ENCODE results near the gene ERVK3-1. TPM values are rescaled to one million over a fixed set of nuclear protein-coding genes. Genes with fewer than 3 reads are reported as not detected.

The ERVK3-1 gene
- total RNA-seq, 1 donor from 2014 or later, result 36.2 TPM

- Mint-ChIP-seq H3K27ac (ENCODE audit: unreplicated experiment) (no peak overlapping the region), H3K9me3 (ENCODE audit: unreplicated experiment) (no peaks in the 10 kb centered on the region), H3K36me3 (ENCODE audit: unreplicated experiment) (peaks cover 7% of the 10 kb centered on the region), H3K4me3 (ENCODE audit: unreplicated experiment) (no peak overlapping the region), H3K27me3 (ENCODE audit: unreplicated experiment) (no peaks in the 10 kb centered on the region), H3K4me1 (ENCODE audit: unreplicated experiment) (no peaks in the 10 kb centered on the region)
- no peak for DNase-seq (ENCODE audit: extremely low spot score, unreplicated experiment)
- TF ChIP-seq CTCF (IDR thresholded peaks at IDR 0.05), result no peak
Measured at GRCh38 chr19:58332697-58333096, 27.5 kb downstream of the ERVK3-1 start.

- Mint-ChIP-seq H3K4me3 (ENCODE audit: unreplicated experiment) (no peak overlapping the region), H3K36me3 (ENCODE audit: unreplicated experiment) (peaks cover 23% of the 10 kb centered on the region), H3K27me3 (ENCODE audit: unreplicated experiment) (no peaks in the 10 kb centered on the region), H3K4me1 (ENCODE audit: unreplicated experiment) (no peaks in the 10 kb centered on the region), H3K27ac (ENCODE audit: unreplicated experiment) (no peak overlapping the region), H3K9me3 (ENCODE audit: unreplicated experiment) (no peaks in the 10 kb centered on the region)
- DNase-seq (ENCODE audit: extremely low spot score, unreplicated experiment), result no peak
- TF ChIP-seq CTCF (IDR thresholded peaks at IDR 0.05), result no peak
Measured at GRCh38 chr19:58334691-58335249, 29.6 kb downstream of the ERVK3-1 start.

GRCh38 chr19:58335630-58336029 lies 30.5 kb downstream of the ERVK3-1 start:
- Mint-ChIP-seq H3K9me3 (ENCODE audit: unreplicated experiment) (no peaks in the 10 kb centered on the region), H3K36me3 (ENCODE audit: unreplicated experiment) (peaks cover 28% of the 10 kb centered on the region), H3K4me1 (ENCODE audit: unreplicated experiment) (no peaks in the 10 kb centered on the region), H3K27ac (ENCODE audit: unreplicated experiment) (no peak overlapping the region), H3K4me3 (ENCODE audit: unreplicated experiment) (no peak overlapping the region), H3K27me3 (ENCODE audit: unreplicated experiment) (no peaks in the 10 kb centered on the region)
- no peak for DNase-seq (ENCODE audit: extremely low spot score, unreplicated experiment)
- TF ChIP-seq CTCF (IDR thresholded peaks at IDR 0.05), result no peak

DNA sequence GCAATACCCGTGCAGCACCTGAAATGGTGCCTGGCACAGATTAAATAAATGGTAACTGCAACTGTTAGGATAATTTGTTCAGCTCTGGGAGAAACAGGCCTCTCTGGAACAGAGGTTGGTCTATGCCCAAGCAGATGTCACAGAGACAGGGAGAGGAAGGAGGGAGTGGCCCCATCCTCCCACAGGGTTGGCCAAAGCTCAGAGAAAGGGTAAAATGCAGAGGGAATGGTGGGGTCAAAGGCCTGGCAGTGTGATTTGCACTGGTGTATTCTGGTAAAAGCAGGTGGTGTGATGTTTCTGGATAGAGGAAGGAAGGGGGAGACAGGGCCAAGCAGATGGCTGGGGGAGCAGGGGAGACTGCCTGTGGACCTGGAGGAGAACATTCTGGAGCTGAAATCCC lies 31.0 kb downstream of the ERVK3-1 start:
- H3K4me1 Mint-ChIP-seq (ENCODE audit: unreplicated experiment), result no peaks in the 10 kb centered on the region
- DNase-seq (ENCODE audit: extremely low spot score, unreplicated experiment), result no peak
- no peaks in the 10 kb centered on the region for H3K9me3 Mint-ChIP-seq (ENCODE audit: unreplicated experiment)
- no peaks in the 10 kb centered on the region for H3K27me3 Mint-ChIP-seq (ENCODE audit: unreplicated experiment)
- H3K4me3 Mint-ChIP-seq (ENCODE audit: unreplicated experiment), result no peak overlapping the region
- no peak overlapping the region for H3K27ac Mint-ChIP-seq (ENCODE audit: unreplicated experiment)
- peaks cover 29% of the 10 kb centered on the region for H3K36me3 Mint-ChIP-seq (ENCODE audit: unreplicated experiment)
- no peak for TF ChIP-seq CTCF (IDR thresholded peaks at IDR 0.05)

- Mint-ChIP-seq H3K4me3 (ENCODE audit: unreplicated experiment) (no peak overlapping the region), H3K36me3 (ENCODE audit: unreplicated experiment) (peaks cover 31% of the 10 kb centered on the region), H3K27me3 (ENCODE audit: unreplicated experiment) (no peaks in the 10 kb centered on the region), H3K9me3 (ENCODE audit: unreplicated experiment) (no peaks in the 10 kb centered on the region), H3K27ac (ENCODE audit: unreplicated experiment) (no peak overlapping the region), H3K4me1 (ENCODE audit: unreplicated experiment) (no peaks in the 10 kb centered on the region)
- no peak for TF ChIP-seq CTCF (IDR thresholded peaks at IDR 0.05)
- DNase-seq (ENCODE audit: extremely low spot score, unreplicated experiment), result no peak
Measured at GRCh38 chr19:58336820-58337219, 31.6 kb downstream of the ERVK3-1 start.

All from osteocyte (in vitro differentiated cells).